ENCODE measurements around the gene GLRA3. TPM values are rescaled to one million over a fixed set of nuclear protein-coding genes. Genes with fewer than 3 reads are reported as not detected.

Gene GLRA3
- total and polyA plus RNA-seq, 2 of the 8 experiments (the other 6 are each of a cell fraction or from before 2014, with no cell fraction given), result 0.02 TPM; not detected in 1

GRCh38 chr4:174604198-174604597, 224.8 kb downstream of the GLRA3 start:
- no peaks in the 10 kb centered on the region for H3K9me3 ChIP-seq (ENCODE audit: insufficient read depth in 2 of 2, low read depth in 1 of 2, low read length in 1 of 2)
- H2BK5ac ChIP-seq (ENCODE audit: low read depth, low read length), result no peak overlapping the region
- FAIRE-seq (no peak), DNase-seq (ENCODE audit: low read depth in 1 of 2, low spot score in 2 of 2) (no peak)
- no peak overlapping the region for H2AFZ ChIP-seq (ENCODE audit: low read length)
- no peaks in the 10 kb centered on the region for H3K79me1 ChIP-seq (ENCODE audit: low read depth, low read length)
- no peak overlapping the region for H4K8ac ChIP-seq (ENCODE audit: extremely low read depth, insufficient read depth, low read length)
- H3K4me3 ChIP-seq (ENCODE audit: extremely low read depth in 1 of 4, insufficient read depth in 2 of 4, low read depth in 3 of 4, low read length in 4 of 4), result no peak overlapping the region
- no peak overlapping the region for H2BK20ac ChIP-seq (ENCODE audit: low read length)
- H3K79me2 ChIP-seq (ENCODE audit: control insufficient read depth in 1 of 2, insufficient read depth in 2 of 2, low read length in 2 of 2), result no peaks in the 10 kb centered on the region
- no peak overlapping the region for H3K56ac ChIP-seq (replicated peaks; ENCODE audit: insufficient read length, low read depth, low read length)
- H2BK12ac ChIP-seq (ENCODE audit: low read depth, low read length), result no peak overlapping the region
- H4K20me1 ChIP-seq (replicated peaks in 1 of 2; ENCODE audit: control insufficient read depth in 1 of 2, insufficient read depth in 2 of 2, low read length in 2 of 2), result no peaks in the 10 kb centered on the region
- no peak overlapping the region for H2AK5ac ChIP-seq (ENCODE audit: low read depth, low read length)
- no peak overlapping the region for H3K14ac ChIP-seq (ENCODE audit: insufficient read length)
- H3K36me3 ChIP-seq (ENCODE audit: control insufficient read depth in 2 of 4, insufficient read depth in 4 of 4, low read length in 3 of 4), result no peaks in the 10 kb centered on the region
- no peaks in the 10 kb centered on the region for H3K23me2 ChIP-seq (ENCODE audit: low read depth, low read length)
- H4K91ac ChIP-seq (replicated peaks; ENCODE audit: insufficient read length, low read length), result no peak overlapping the region
- H3K4ac ChIP-seq (replicated peaks; ENCODE audit: insufficient read length, low read depth, low read length), result no peak overlapping the region
- H3K4me2 ChIP-seq (ENCODE audit: insufficient read depth in 1 of 2, low read depth in 2 of 2, low read length in 2 of 2), result no peak overlapping the region
- no peak overlapping the region for H2BK120ac ChIP-seq (replicated peaks; ENCODE audit: low read depth, low read length)
- peaks cover 0 to 10% (median 1%) of the 10 kb centered on the region in 4 experiments; a peak in 2 of 7 replicates for H3K4me1 ChIP-seq (replicated peaks in 1 of 4; ENCODE audit: control insufficient read depth in 3 of 4, insufficient read depth in 4 of 4, low read length in 3 of 4)
- WGBS, 2 experiments (ENCODE audit: extremely low coverage in 1 of 2, insufficient coverage in 1 of 2, insufficient read length in 1 of 2, insufficient replicate concordance in 2 of 2, low coverage in 1 of 2, low lambda C conversion rate in 2 of 2, missing lambda C conversion rate in 1 of 2), result 95% methylated on average over 4 of the region's 4 CpGs; no CpG with 5 or more reads in 1 of the 2 experiments
- no peak overlapping the region for H3K18ac ChIP-seq (ENCODE audit: extremely low read depth, low read length)
- CTCF ChIA-PET (ENCODE audit: partially characterized antibody), result interaction anchor here (1.3 kb wide), 1 partner anchor 23 kb away, joined by 3 read pairs; no protein-coding TSS in a partner anchor
- H3K23ac ChIP-seq (ENCODE audit: insufficient read length), result no peak overlapping the region
- no peak overlapping the region for H3K27ac ChIP-seq (ENCODE audit: low read depth, low read length)
- H3K27me3 ChIP-seq (replicated peaks in 1 of 4; ENCODE audit: control insufficient read depth in 3 of 4, extremely low read depth in 1 of 4, insufficient read depth in 3 of 4, low read length in 3 of 4), result no peaks in the 10 kb centered on the region
- no peak overlapping the region for H4K5ac ChIP-seq (ENCODE audit: insufficient read length, low read depth, low read length)
- no peak overlapping the region for H3K9ac ChIP-seq (replicated peaks in 1 of 4; ENCODE audit: extremely low read depth in 1 of 4, low read depth in 3 of 4, low read length in 3 of 4)
- POLR2A ChIA-PET (ENCODE audit: partially characterized antibody), result no interaction called here
- H2BK15ac ChIP-seq (ENCODE audit: low read length), result no peak overlapping the region
- no peak for TF ChIP-seq BCL11A (IDR thresholded peaks at IDR 0.05; ENCODE audit: low read depth in 2 of 2, low read length in 2 of 2)
- no peak for TF ChIP-seq TAF7 (optimal IDR thresholded peaks at IDR 0.05; ENCODE audit: borderline replicate concordance, low read depth, low read length)
- TF ChIP-seq ASH2L (IDR thresholded peaks at IDR 0.05; ENCODE audit: low read length), result no peak
- TF ChIP-seq E2F6 (IDR thresholded peaks at IDR 0.05), result no peak
- no peak for TF ChIP-seq HDAC6 (IDR thresholded peaks at IDR 0.05; ENCODE audit: low read depth, low read length)
- TF ChIP-seq NANOG (IDR thresholded peaks at IDR 0.05; ENCODE audit: insufficient read depth, low read depth, low read length, poor library complexity, severe bottlenecking), result no peak
- no peak for TF ChIP-seq POLR2AphosphoS5 (IDR thresholded peaks at IDR 0.05; ENCODE audit: low read depth, low read length)
- no peak for TF ChIP-seq ZNF274 (IDR thresholded peaks at IDR 0.05; ENCODE audit: borderline replicate concordance, extremely low read depth, low read length)
- no peak for TF ChIP-seq CTCF (IDR thresholded peaks at IDR 0.05; ENCODE audit: control extremely low read depth in 1 of 3, insufficient read depth in 1 of 3, low read depth in 1 of 3, low read length in 3 of 3)
- TF ChIP-seq KDM1A (IDR thresholded peaks at IDR 0.05; ENCODE audit: borderline replicate concordance, low read length), result no peak

All from H1 (cell line).